DMS 273 treated with DMSO at 0.1 percent for 48 hours (cell line): ENCODE results near the gene PRICKLE2.

Experiments used
- DNase-seq: peaks from one replicate; lab custom pipeline; 2025; lab: John Stamatoyannopoulos, UW

Gene PRICKLE2

DNA sequence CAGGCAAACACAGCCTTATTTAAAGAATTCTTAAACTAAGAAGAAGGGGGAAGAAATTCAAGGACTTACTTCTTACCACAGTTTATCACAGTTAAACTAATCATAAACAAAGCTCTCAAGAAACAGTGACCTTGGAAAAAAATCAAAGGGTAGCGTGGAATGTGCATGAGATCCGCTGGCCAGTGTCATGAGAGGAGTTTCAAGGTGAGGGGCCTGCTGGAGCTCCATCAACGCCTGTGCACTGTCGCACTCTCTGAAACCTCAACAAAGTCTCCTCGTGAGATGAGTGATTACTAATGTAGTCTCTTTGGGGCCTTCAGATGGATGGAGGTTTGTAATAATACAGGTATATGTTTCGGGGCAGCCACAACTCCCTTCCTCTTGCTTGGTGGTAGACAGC lies 28.4 kb upstream of the PRICKLE2 start:
- DNase-seq: no peak

DNA sequence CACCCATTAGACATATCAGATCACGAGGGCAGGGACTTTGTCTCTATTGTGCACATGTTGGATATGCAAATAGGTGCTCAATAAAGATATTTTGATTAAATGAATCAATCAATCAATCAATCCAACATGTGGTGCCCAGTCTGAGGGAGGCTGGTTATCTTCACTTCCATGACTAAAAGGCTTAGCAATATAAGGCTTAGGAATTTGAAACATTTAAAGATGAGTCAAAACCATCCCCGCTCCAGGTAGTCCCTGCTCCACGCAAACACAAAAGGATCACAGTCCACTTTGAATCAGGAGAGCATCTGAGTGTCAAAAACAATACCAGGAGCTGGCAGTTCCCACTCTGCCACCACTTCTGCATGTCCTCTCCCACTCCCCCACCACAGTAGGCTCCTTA lies 25.8 kb upstream of the PRICKLE2 start:
- DNase-seq: no peak

DNA sequence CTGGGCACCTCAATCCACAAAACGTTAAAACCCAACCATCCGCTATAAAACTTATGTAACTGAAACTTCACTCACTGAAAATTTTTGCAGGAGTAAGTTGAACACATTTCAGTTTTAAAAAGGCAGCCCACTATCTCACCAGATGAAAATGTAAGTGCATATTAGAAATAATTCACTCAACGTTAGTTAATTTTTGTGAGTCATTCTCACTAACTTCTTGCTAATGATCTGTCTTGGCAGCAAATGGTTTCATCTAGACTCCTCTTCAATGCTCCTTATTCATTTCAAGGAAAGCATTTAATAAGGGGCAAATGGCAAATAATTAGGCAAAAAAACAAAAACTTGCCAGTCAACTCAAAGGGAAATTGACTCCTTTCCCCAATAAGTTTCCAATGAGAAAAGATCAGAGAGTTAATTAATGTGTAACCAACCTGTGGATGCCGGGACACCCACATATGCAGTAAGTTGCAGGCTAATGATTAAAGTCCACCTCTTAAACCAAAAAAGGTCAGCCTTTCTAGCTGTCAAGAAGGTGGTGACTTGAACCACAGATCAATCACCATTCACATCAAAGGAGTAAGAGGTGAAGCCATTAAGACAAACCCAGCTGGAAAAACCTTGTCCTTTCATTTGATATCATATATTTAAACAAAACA lies 22.9 kb upstream of the PRICKLE2 start:
- no peak for DNase-seq

- peak; percentile 46 for DNase-seq
These were observed 19.0 kb upstream of the PRICKLE2 start for GRCh38 chr3:64244011-64244942.

DNA sequence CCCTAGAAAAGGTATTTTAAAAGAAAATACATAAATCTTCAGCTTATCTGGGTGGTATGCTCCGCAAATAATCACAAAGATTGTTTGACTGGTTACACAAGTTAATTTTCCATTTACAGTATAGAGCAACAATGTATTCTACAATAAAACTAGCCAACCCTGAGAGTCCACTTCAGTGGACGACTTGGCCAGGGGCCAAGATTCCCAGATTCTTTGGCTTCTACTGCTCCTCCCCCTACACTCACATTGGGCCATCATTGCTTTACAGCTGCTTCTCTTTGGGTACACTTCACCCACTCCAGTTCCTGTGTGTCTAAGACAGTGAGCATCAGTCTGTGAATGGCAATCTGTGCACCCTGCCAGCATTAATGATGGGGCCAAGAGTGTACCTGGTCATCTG lies 17.2 kb upstream of the PRICKLE2 start:
- no peak for DNase-seq

DNA sequence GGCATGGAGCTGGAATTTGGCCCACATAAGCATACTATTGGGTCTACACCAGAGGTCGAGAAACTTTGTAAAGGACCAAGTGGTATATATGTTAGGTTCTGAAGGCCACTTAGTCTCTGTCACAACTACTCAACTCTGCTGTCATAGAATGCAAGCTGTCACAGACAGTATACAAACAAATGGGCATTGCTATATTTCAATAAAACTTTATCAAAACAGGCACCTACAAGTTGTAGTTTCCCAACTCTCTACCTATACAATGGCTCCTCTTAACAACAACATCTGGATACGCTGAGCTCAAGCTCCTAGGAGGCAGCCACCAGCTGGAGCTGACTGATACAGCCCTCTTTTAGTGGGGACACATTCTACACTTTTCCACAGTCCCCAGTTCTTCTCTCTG lies 15.7 kb upstream of the PRICKLE2 start:
- DNase-seq: no peak

DNA sequence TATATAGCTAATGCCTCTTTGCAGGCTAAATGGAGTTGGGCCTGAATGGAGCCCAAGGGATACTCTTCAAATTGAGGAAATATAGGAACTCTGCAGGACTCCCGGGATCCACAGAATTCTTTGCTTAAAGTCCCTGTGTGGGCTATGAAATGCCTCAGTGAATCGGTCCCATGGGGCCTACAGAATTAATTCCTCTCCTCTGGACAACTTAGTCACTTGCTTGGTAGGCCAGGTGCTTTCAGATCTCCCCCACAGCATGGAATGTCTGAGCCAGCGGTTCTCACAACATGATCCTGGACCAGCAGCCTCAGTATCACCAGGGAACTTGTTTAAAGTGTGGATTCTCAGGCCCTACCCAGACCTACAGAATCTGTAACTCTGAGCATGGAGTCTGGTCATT lies 15.1 kb upstream of the PRICKLE2 start:
- no peak for DNase-seq

DNA sequence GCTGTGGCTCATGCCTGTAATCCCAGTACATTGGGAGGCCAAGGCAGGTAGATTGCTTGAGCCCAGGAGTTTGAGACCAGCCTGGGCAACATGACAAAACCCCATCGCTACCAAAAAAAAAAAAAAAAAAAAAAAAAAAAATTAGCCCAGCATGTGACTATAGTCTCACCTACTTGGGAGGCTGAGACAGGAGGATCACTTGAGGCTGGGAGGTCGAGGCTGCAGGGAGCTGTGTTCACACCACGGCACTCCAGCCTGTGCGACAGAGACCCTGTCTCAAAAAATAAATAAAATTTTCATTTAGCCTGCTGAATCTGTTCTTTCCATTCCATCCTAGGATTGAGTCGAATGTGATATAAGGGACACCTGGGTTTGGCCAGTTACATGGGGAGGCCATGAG lies 14.6 kb upstream of the PRICKLE2 start:
- no peak for DNase-seq

GRCh38 chr3:64238971-64239667 lies 13.9 kb upstream of the PRICKLE2 start:
- peak; percentile 74 for DNase-seq

DNA sequence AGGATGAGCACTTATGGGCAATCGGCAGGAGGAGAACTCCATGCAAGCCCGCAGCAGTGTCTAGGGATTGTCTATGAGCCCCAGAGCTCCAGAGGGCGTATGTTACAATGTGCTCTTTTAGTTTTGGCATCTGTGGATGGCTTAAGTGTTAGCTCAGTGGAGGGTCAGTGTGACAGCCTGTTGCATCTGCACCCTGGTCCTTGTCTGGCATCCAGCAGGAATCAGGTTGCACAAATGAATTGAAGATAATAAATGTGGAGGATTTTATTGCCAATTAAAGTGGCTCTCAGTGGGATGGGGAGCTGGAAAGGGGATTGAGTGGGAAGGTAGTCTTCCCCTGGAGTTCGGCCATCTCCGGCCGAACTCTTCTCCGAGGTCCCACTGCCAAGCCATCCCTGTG lies 11.8 kb upstream of the PRICKLE2 start:
- no peak for DNase-seq

- no peak for DNase-seq
These were observed 10.3 kb upstream of the PRICKLE2 start for GRCh38 chr3:64235605-64236004.

- DNase-seq: no peak
These were observed 9.3 kb upstream of the PRICKLE2 start for GRCh38 chr3:64234571-64234970.

GRCh38 chr3:64232821-64233220 lies 7.6 kb upstream of the PRICKLE2 start:
- DNase-seq: no peak

- DNase-seq: no peak
These were observed 4.6 kb upstream of the PRICKLE2 start for GRCh38 chr3:64229903-64230302.

DNA sequence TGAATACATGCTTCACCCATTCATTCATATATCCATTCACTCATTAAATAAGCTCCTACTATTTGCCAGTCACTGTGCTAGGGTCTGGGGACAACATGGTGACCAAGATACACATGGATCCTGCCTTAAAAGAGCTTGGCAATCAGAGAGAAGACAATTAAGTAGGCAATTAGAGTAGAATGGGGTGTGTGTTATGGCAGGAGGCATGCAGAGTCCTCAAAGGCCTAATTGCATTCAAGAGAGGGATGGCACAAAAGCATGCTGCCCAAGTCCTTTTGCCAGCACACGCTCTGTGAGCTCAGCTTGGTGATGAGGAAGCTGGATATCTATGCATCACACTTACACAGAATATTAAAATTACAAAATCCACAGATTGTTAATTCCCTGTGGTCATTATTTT lies 2.8 kb upstream of the PRICKLE2 start:
- DNase-seq: no peak

DNA sequence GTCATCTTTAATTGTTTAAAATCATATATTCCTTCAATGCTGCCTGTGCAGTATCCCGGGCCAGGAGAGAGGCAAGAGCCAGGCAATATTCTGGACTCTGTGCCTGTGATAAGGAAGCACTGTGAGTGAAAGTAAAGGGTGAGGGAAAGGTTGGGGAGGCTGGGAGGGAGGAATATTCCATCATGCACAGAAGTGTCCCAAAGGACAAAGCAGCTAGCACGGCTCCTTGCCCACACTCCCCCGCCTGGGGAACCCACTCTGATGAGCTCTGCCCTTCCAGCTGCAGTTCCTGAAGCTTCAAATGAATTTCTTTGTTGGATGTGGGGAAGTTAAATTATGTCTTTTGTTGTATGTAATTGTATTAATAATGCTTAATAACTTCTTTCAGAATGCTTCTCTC lies 1.5 kb upstream of the PRICKLE2 start:
- DNase-seq: no peak

- DNase-seq: no peak
These were observed 631 bp upstream of the PRICKLE2 start for GRCh38 chr3:64225695-64226499.

DNA sequence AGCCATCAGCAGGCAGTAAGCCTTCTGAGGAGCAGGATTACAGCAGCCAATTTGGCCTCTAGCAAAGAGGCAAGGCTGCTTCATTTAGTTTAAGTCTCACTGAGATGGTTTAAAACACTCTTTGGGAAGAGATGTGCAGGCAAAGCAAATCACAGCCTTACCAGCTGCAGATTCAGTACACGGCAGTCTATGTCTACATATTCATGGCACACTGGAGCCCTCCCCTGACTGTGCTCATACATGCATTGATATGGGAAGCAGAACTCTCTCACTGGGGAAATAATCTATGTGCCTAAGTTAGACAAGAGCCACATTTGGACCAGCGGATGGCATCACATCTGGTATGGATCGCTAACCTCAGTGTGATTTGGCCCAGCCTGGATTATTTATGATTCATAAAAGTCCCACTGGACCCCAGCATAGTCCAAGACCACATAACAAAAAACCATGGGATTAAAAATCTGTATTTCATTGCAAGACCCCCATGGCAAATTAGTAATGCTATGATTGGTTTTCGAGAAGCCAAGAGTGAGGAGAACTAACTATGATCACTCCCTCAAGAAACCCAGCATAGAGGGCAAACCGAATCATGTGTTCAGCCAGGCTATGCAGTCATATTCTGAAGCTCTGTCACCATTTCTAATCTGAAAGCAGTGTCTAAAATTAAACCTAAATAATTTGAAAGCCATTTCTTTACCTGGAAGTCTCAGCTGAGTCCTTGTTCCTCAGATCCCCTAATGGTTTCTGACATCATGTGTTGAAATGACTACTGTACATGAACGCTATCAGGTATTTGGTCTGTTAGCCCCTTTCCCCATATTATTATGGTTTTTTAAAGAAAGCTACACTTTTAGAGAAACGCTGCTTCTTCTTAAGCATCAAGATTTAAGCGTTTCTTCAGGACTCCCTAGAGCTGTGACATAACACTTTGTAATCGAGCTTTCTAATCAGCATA lies 1.2 kb downstream of the PRICKLE2 start:
- DNase-seq: peak; percentile 64

DNA sequence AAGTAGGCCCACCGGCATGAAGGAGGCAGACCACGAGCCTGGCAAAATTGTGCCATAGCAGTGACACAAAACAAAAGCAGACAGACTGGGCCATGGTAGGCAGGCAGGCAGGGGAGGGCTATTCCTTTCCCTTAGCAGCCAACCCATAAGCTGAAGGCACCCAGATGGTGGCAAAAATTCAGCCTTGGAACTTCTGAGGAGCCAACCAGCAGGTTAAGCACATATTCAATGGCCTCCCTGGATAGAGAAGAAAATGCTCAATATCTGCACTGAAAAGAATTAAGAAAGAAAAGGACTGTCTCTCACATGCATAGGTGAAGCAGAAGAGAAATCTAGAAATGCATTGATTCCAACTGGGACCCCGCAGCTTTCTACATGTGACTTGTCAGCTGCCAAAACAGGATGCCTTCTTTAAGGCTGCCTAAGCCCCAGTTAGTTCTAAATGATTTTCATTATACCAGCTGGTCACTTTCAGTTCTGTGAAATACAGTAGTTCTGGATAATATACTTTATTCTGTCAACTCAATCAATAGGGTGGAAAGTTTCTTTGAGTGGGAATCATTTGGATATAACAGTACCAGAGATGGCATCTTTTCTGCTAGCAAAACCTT lies 2.7 kb downstream of the PRICKLE2 start:
- peak; percentile 4 for DNase-seq

- DNase-seq: no peak
These were observed 3.6 kb downstream of the PRICKLE2 start for GRCh38 chr3:64221571-64222257.
